Measurements from ENCODE around the gene NPTX1. TPM values are rescaled to one million over a fixed set of nuclear protein-coding genes. Genes with fewer than 3 reads are reported as not detected.
A peak's percentile ranks its signal among the peaks of the same experiment; 100 is the strongest.

NPTX1 gene
- total and polyA plus RNA-seq, 9 of the 15 experiments (the other 6 are each of a cell fraction or from before 2014, with no cell fraction given), result 0.04 TPM; not detected in 8

- TF ChIP-seq TEAD4 (IDR thresholded peaks at IDR 0.05; ENCODE audit: low read length), result no peak
- no peak for TF ChIP-seq TEAD4 (CRISPR knock-in tag; IDR thresholded peaks at IDR 0.05; ENCODE audit: borderline replicate concordance)
- TF ChIP-seq RBM25 (IDR thresholded peaks at IDR 0.05; ENCODE audit: low read depth, low read length, severe bottlenecking), result peak; percentile 96
- TF ChIP-seq RBFOX2 (IDR thresholded peaks at IDR 0.05; ENCODE audit: low read depth, low read length), result no peak
- TF ChIP-seq ESRRA (IDR thresholded peaks at IDR 0.05; ENCODE audit: borderline replicate concordance, low read depth), result no peak; the same call in 1 of the 2 replicates
- no peak for TF ChIP-seq SRSF1 (IDR thresholded peaks at IDR 0.05; ENCODE audit: low read depth, low read length)
- TF ChIP-seq THRAP3 (IDR thresholded peaks at IDR 0.05; ENCODE audit: borderline replicate concordance), result no peak
- no peak for TF ChIP-seq SAP30 (IDR thresholded peaks at IDR 0.05; ENCODE audit: borderline replicate concordance, insufficient read depth, low read depth, low read length, poor library complexity, severe bottlenecking)
- TF ChIP-seq NFXL1 (CRISPR knock-in tag; IDR thresholded peaks at IDR 0.05), result no peak
- TF ChIP-seq POLR2AphosphoS5 (IDR thresholded peaks at IDR 0.05; ENCODE audit: control insufficient read depth, insufficient read depth, low read depth, low read length), result peak; percentile 22; the same call in 1 of the 2 replicates
- TF ChIP-seq ZBTB7A (IDR thresholded peaks at IDR 0.05; ENCODE audit: borderline replicate concordance, control insufficient read depth, low read depth, low read length), result no peak
- TF ChIP-seq MTA2 (IDR thresholded peaks at IDR 0.05; ENCODE audit: low read depth), result no peak
- TF ChIP-seq MAZ (CRISPR knock-in tag; conservative IDR thresholded peaks at IDR 0.05 in 1 of 2, IDR thresholded peaks at IDR 0.05 in 1 of 2), result no peak
- TF ChIP-seq, protein P1, sequence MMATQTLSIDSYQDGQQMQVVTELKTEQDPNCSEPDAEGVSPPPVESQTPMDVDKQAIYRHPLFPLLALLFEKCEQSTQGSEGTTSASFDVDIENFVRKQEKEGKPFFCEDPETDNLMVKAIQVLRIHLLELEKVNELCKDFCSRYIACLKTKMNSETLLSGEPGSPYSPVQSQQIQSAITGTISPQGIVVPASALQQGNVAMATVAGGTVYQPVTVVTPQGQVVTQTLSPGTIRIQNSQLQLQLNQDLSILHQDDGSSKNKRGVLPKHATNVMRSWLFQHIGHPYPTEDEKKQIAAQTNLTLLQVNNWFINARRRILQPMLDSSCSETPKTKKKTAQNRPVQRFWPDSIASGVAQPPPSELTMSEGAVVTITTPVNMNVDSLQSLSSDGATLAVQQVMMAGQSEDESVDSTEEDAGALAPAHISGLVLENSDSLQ (IDR thresholded peaks at IDR 0.05), result no peak
- no peak for TF ChIP-seq SFPQ (IDR thresholded peaks at IDR 0.05; ENCODE audit: low read depth, low read length)
- TF ChIP-seq ZFPM2 (CRISPR knock-in tag; IDR thresholded peaks at IDR 0.05), result no peak
- TF ChIP-seq PTBP1 (IDR thresholded peaks at IDR 0.05; ENCODE audit: low read depth, low read length), result 0 out of 2 replicates have a peak, but pooled peaks have one; percentile 73
- TF ChIP-seq FOXM1 (IDR thresholded peaks at IDR 0.05; ENCODE audit: low read depth), result no peak
- TF ChIP-seq FOXM1 (CRISPR knock-in tag; IDR thresholded peaks at IDR 0.05; ENCODE audit: low read depth), result 0 out of 2 replicates have a peak, but pooled peaks have one; percentile 16
- peak in 1 of 2 experiments; percentile 42; a peak in 1 of 4 replicates for TF ChIP-seq RCOR1 (IDR thresholded peaks at IDR 0.05; ENCODE audit: borderline replicate concordance in 1 of 2, low read depth in 2 of 2, low read length in 2 of 2)
- TF ChIP-seq CBX3 (IDR thresholded peaks at IDR 0.05; ENCODE audit: borderline replicate concordance in 1 of 2, low read length in 2 of 2), result 0 out of 3 replicates have a peak, but pooled peaks of 1 of the 2 experiments have one; percentile 1
- TF ChIP-seq MLLT1 (IDR thresholded peaks at IDR 0.05), result 0 out of 4 replicates have a peak, but pooled peaks of 1 of the 2 experiments have one; percentile 12
- no peak for TF ChIP-seq ZNF77 (CRISPR knock-in tag; IDR thresholded peaks at IDR 0.05)
- TF ChIP-seq NFRKB (IDR thresholded peaks at IDR 0.05; ENCODE audit: low read depth), result peak; percentile 69; the same call in 1 of the 2 replicates
Observed at GRCh38 chr17:80453998-80454556, 22.3 kb downstream of the NPTX1 start (continued).
